Right lobe of liver (tissue), 4 donors: Measurements from ENCODE around the gene ESR2.

Source experiments
- POLR2A ChIP-seq: fragments of 450-650 bp; IDR thresholded peaks from one replicate; pipeline ENCODE4 v1.6.1; 2017; ENCODE audit warnings: antibody characterized with exemption, mild to moderate bottlenecking
- TF ChIP-seq, protein P1 (sequence below), 4 donors: fragments of 200-600 bp in 3 of 4; fragments of 450-650 bp in 1 of 4; IDR thresholded peaks; one replicate each; pipeline versions ENCODE4 v1.5.1 to v1.8.0; 2016 to 2022; ENCODE audit warnings: antibody characterized with exemption in 4 of 4, mild to moderate bottlenecking in 2 of 4
- donor health status: DM: no; HTN: no; CAD: no.
- donor health status: DM: no; HTN: no; CAD: no.
- donor health status: DM: no; HTN: yes; CAD: no.

DNA sequence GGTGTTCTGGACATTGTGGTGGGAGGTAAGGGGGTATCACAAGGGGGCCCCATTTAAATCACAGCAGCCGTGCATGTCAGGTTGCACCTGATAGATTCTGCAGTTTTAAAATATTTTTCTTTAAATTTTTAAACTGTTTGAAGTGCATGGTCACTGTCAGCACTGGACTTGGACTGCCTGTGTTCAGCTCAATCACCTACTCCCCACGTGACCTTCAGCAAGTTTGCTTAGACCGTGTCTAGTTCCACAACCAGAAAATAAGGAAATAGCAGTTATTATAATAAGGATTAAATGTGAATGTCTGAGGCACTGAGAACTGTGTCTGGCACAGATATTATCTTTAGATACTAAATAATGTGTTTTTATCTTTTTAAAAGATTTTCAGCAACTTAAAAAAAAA, 64.7 kb downstream of the ESR2 start:
- no peak for TF ChIP-seq POLR2A
- TF ChIP-seq, protein P1, sequence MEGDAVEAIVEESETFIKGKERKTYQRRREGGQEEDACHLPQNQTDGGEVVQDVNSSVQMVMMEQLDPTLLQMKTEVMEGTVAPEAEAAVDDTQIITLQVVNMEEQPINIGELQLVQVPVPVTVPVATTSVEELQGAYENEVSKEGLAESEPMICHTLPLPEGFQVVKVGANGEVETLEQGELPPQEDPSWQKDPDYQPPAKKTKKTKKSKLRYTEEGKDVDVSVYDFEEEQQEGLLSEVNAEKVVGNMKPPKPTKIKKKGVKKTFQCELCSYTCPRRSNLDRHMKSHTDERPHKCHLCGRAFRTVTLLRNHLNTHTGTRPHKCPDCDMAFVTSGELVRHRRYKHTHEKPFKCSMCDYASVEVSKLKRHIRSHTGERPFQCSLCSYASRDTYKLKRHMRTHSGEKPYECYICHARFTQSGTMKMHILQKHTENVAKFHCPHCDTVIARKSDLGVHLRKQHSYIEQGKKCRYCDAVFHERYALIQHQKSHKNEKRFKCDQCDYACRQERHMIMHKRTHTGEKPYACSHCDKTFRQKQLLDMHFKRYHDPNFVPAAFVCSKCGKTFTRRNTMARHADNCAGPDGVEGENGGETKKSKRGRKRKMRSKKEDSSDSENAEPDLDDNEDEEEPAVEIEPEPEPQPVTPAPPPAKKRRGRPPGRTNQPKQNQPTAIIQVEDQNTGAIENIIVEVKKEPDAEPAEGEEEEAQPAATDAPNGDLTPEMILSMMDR (IDR thresholded peaks at IDR 0.05): no peak
